Parathyroid adenoma (tissue), 2 donors: ENCODE results near the gene LRRC47.

Experiments used
- H2AFZ ChIP-seq: fragments of 300-600 bp; sonication (generic); one replicate; pipeline ENCODE4 v1.7.0; 2017; ENCODE audit warnings: antibody characterized with exemption, mild to moderate bottlenecking
- H3K27ac ChIP-seq: fragments of 300-600 bp; sonication (generic); one replicate; pipeline ENCODE4 v1.7.0; 2017
- H3K27me3 ChIP-seq: fragments of 300-600 bp; sonication (generic); one replicate; pipeline ENCODE4 v1.7.0; 2017; ENCODE audit warnings: low read length; ENCODE audit not compliant: control insufficient read depth, insufficient read depth
- H3K36me3 ChIP-seq: fragments of 300-600 bp; sonication (generic); one replicate; pipeline ENCODE4 v1.7.0; 2017; ENCODE audit warnings: low read length; ENCODE audit not compliant: control insufficient read depth, insufficient read depth
- H3K4me1 ChIP-seq: fragments of 300-600 bp; sonication (generic); one replicate; pipeline ENCODE4 v1.7.0; 2017; ENCODE audit warnings: control low read depth
- H3K4me2 ChIP-seq: fragments of 300-600 bp; sonication (generic); one replicate; pipeline ENCODE4 v1.7.0; 2017; ENCODE audit warnings: low read length
- H3K4me3 ChIP-seq: fragments of 300-600 bp; sonication (generic); one replicate; pipeline ENCODE4 v1.7.0; 2017; ENCODE audit warnings: low read depth, low read length
- H3K79me2 ChIP-seq: fragments of 300-600 bp; sonication (generic); one replicate; pipeline ENCODE4 v1.7.0; 2017; ENCODE audit warnings: control low read depth
- H3K9ac ChIP-seq: fragments of 300-600 bp; sonication (generic); one replicate; pipeline ENCODE4 v1.7.0; 2017; ENCODE audit warnings: mild to moderate bottlenecking
- H3K9me3 ChIP-seq: fragments of 300-600 bp; sonication (generic); one replicate; pipeline ENCODE4 v1.7.0; 2017; ENCODE audit warnings: low read length; ENCODE audit not compliant: control insufficient read depth
- TF ChIP-seq, protein P1 (sequence below): fragments of 300-600 bp; sonication (generic); IDR thresholded peaks from one replicate; pipeline ENCODE4 v1.7.0; 2017; ENCODE audit warnings: antibody characterized with exemption, mild to moderate bottlenecking
- donor health status: primary hyperparathyroidism.

Gene LRRC47

DNA sequence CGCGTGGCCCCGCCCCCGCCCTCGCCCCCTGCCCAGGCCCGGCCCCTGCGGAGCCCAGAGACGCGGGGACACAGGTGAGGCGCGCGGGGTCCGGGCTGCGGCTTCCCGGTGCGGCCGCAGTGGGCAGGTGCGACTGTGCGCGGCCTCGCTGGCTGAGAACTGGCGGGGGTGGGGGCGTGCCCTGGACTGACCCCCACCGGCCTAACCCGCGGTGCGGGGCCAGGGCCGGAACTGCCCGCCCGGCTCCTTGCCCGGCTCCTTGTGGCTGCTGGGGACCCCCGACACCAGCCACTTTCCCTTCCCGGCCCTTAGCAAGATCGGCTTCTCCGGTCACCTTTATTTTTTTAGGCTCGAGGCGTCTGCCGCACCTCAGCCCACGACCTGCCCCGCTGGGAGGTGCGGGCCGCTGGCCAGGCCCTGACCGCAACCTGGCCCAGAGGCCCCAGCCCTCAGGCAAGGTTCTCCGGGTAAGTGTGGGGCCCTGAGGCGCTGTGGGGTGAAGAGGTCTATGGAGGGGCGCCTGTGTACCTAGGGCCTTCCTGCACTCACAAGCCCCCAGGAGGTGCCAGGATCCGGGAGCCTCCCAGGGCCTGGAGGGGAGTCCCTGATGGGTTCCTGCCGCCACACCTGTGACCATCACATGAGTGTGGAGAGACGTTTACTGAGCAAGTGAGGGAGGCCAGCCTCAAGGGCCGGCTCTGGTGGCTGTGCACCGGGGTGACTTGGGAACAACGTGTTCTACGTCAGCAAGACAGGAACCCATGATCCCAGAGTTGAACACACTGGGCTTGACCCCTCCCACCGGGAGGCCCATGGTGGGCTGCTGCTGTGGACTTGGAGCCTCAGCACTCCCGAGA is 23.4 kb downstream of the LRRC47 start, which contains the start of gene SMIM1:
TSS of gene SMIM1 (plus strand) at position 35 of the 857 bp plus-strand sequence. CDS start 2,625 bp downstream, outside the sequence.
- H3K4me2 ChIP-seq: peak within 1 kb of the TSS; percentile 93
- peak within 1 kb of the TSS; percentile 77 for H3K4me3 ChIP-seq
- H3K36me3 ChIP-seq: no peaks in the 10 kb centered on the region
- H3K27ac ChIP-seq: peak within 1 kb of the TSS; percentile 7
- H3K9ac ChIP-seq: no peak within 1 kb of the TSS
- H3K9me3 ChIP-seq: no peaks in the 10 kb centered on the region
- peak within 1 kb of the TSS; percentile 79 for H2AFZ ChIP-seq
- no peaks in the 10 kb centered on the region for H3K4me1 ChIP-seq
- no peaks in the 10 kb centered on the region for H3K79me2 ChIP-seq
- H3K27me3 ChIP-seq: no peaks in the 10 kb centered on the region
- TF ChIP-seq, protein P1, sequence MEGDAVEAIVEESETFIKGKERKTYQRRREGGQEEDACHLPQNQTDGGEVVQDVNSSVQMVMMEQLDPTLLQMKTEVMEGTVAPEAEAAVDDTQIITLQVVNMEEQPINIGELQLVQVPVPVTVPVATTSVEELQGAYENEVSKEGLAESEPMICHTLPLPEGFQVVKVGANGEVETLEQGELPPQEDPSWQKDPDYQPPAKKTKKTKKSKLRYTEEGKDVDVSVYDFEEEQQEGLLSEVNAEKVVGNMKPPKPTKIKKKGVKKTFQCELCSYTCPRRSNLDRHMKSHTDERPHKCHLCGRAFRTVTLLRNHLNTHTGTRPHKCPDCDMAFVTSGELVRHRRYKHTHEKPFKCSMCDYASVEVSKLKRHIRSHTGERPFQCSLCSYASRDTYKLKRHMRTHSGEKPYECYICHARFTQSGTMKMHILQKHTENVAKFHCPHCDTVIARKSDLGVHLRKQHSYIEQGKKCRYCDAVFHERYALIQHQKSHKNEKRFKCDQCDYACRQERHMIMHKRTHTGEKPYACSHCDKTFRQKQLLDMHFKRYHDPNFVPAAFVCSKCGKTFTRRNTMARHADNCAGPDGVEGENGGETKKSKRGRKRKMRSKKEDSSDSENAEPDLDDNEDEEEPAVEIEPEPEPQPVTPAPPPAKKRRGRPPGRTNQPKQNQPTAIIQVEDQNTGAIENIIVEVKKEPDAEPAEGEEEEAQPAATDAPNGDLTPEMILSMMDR: no peak

DNA sequence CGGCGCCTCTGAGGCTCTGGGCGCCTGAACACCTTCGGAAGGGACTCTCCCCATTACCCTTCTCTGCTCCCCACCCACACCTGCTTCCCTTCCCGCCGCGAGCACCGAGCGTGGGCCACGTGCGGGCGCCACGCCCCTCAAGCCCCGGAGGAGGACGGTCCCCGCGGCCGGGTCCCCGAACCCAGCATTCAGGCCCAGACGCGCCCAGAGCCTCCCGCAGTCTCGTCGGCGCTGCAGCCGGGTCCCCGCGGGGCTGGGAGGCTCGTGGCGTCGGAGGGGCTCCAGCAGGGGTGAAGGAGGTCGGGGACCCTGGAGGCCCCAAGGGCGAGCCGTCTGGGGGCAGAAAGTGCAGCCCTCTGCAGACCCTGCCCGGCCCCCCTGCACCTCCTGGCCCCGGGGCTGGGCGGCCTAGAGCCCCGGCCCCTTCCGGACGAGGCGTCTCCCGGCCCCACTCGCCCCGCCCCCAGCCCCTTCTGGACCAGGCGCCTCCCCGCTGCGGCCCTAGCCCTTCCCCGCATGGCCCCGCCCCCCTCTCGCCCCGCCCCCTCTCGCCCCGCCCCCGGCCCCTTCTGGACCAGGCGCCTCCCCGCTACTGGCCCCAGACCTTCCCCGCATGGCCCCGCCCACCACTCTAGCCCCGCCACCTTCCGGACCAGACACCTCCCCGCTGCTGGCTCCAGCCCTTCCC is 24.1 kb downstream of the LRRC47 start:
- H3K4me2 ChIP-seq: peak overlapping the region; percentile 93
- H3K79me2 ChIP-seq: no peaks in the 10 kb centered on the region
- H3K27me3 ChIP-seq: no peaks in the 10 kb centered on the region
- TF ChIP-seq, protein P1: no peak
- H2AFZ ChIP-seq: peak overlapping the region; percentile 72
- no peak overlapping the region for H3K9ac ChIP-seq
- H3K27ac ChIP-seq: no peak overlapping the region
- no peaks in the 10 kb centered on the region for H3K36me3 ChIP-seq
- no peaks in the 10 kb centered on the region for H3K9me3 ChIP-seq
- peak overlapping the region; percentile 77 for H3K4me3 ChIP-seq
- H3K4me1 ChIP-seq: no peaks in the 10 kb centered on the region

DNA sequence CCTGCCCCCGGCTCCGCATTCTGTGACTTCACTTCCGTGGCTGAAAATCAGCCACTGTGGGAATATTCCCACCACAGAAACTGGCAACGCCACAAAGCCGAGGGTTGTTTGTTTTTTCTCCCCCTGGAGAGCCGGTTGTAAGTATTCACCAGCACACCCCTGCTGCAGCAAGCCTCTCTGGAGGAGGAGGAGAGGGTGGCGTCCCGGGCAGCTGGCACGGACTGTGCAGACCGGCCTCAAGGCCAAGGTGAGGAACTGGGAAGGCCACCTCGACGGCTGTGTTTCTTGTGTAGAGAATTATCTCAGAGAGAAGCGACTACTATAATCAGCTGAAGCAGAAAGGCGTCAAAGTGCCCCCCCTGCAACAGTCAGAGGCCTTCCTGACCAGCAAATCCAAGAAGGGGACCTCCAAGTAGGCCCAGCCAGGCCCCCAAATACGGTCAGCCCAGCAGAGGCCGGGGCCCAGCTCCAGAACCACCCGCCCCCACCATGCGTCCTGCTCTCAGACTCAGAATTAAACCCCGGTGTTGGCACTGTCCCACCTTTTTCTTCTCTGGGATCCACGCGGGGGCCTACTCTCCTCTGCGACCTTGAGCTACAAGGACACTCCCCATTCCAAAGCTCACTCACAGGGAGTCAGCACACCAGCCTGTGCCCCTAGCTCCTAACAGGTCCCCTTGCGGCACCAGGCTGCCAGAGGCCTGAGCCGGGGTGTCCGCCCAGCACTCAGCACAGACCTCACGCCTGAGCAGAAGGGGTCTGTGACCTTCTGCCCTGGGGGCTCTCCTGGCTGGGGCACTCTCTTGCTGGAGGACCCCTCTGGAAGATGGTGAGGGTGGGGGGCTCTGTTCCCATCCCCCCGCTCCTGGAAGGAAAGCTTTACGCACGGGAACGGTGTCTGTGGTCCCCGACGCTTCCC is 24.9 kb downstream of the LRRC47 start:
- Histone ChIP-seq H3K27ac (no peak overlapping the region), H3K4me3 (peak overlapping the region; percentile 58), H3K4me1 (no peaks in the 10 kb centered on the region)

DNA sequence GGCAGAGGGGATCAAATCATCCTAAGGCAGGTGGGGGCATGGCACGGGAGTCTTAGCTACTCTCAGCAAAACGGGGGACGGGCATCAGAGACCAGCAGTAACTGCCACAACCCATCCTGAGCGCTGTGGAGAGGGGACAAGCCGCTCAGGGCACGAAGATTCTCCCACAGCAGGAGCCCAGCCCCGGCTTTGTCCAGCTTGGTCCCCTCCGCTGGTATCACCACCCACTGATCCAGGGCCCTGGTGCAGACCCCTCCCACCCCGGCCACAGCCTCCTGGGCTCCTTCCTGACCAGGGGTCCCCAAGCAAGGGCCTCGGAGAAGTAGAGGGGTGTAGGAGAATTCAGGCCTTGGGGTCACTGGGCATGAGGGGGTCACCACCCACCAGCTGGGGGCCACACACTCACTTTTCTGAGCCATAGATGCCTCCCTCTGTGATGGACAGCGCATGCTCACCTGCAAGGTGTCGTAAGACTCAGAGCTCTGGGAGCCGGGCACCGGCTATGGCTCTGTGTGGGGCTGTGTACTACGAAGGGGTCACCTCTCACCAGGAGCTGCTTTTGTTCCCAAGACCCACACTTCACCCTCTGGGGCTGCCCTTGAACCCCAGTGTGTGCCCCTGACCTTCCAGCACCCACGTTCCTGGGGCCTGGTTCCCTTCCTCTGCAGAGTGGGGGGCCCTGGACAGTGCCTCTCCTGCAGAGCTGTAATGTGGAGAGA is 26.1 kb downstream of the LRRC47 start:
- H3K79me2 ChIP-seq: no peaks in the 10 kb centered on the region
- no peak overlapping the region for H2AFZ ChIP-seq
- no peak overlapping the region for H3K4me3 ChIP-seq
- TF ChIP-seq, protein P1: no peak
- no peak overlapping the region for H3K4me2 ChIP-seq
- H3K9me3 ChIP-seq: no peaks in the 10 kb centered on the region
- H3K36me3 ChIP-seq: no peaks in the 10 kb centered on the region
- H3K9ac ChIP-seq: no peak overlapping the region
- no peaks in the 10 kb centered on the region for H3K4me1 ChIP-seq
- H3K27ac ChIP-seq: no peak overlapping the region
- no peaks in the 10 kb centered on the region for H3K27me3 ChIP-seq

More for the DNA sequence above, 24.9 kb downstream of the LRRC47 start:
- TF ChIP-seq, protein P1: no peak
- Histone ChIP-seq H2AFZ (peak overlapping the region; percentile 72), H3K4me2 (peak overlapping the region; percentile 71), H3K27me3 (no peaks in the 10 kb centered on the region), H3K9me3 (no peaks in the 10 kb centered on the region), H3K36me3 (no peaks in the 10 kb centered on the region), H3K9ac (no peak overlapping the region), H3K79me2 (no peaks in the 10 kb centered on the region)
